Mucosa of descending colon (tissue), 3 donors: Measurements from ENCODE around the gene RELN. TPM values are rescaled to one million over a fixed set of nuclear protein-coding genes. Genes with fewer than 3 reads are reported as not detected.

Experiments used
- ATAC-seq: fragments of 200-7000 bp; cut with Tn5 transposase; one replicate; pipeline ENCODE4 v1.9.1; 2020; ENCODE audit warnings: mild to moderate bottlenecking, moderate library complexity
- DNase-seq, 3 donors: peaks; one replicate each; pipeline ENCODE4 v3.0.0-alpha.2; 2020
- H3K36me3 ChIP-seq: fragments of 200-600 bp; one replicate; pipeline ENCODE4 v1.8.0; 2021; ENCODE audit warnings: low read depth, mild to moderate bottlenecking
- H3K4me1 ChIP-seq: fragments of 200-600 bp; one replicate; pipeline ENCODE4 v1.8.0; 2021; ENCODE audit warnings: low read depth, mild to moderate bottlenecking
- H3K4me3 ChIP-seq: fragments of 200-600 bp; one replicate; pipeline ENCODE4 v1.8.0; 2021; ENCODE audit warnings: mild to moderate bottlenecking
- H3K9me3 ChIP-seq: fragments of 200-600 bp; one replicate; pipeline ENCODE4 v1.8.0; 2021; ENCODE audit warnings: mild to moderate bottlenecking
- intact Hi-C, 2 donors: fragments of 100-400 bp; cut with DNase I in 1 of 2; cut with micrococcal nuclease in 1 of 2; formaldehyde crosslinking; loops; one replicate each; pipeline versions ENCODE4 v1.11.0 to v1.11.1; 2022; cut with DNase I, micrococcal nuclease
- total RNA-seq, 3 donors: library from RNA; stranded (reverse); fragmentation: NEBNext Ultra II Directional in 2 of 3; extraction: Animal tissue kit (Norgen Biotek cat#: 25700) in 2 of 3; gene quantifications; one replicate each; pipeline versions ENCODE4 v1.2.1 to v1.2.4, GENCODE V29; 2021 to 2023
- TF ChIP-seq, protein P1 (sequence below): fragments of 200-600 bp; IDR thresholded peaks from one replicate; pipeline ENCODE4 v1.8.0; 2022; ENCODE audit warnings: antibody characterized with exemption, mild to moderate bottlenecking
- donor health status: DM: no; HTN: no; CAD: no; lungs with moderate emphysema.
- donor health status: DM: no; HTN: no; CAD: no.
- donor health status: DM: no; HTN: yes; CAD: no.

The RELN gene
- total RNA-seq, 3 donors from 2014 or later: 1.1 to 4.4 (median 2.4) TPM

GRCh38 chr7:103711413-103711812, 278.0 kb downstream of the RELN start:
- H3K9me3 ChIP-seq: no peaks in the 10 kb centered on the region
- ATAC-seq (no peak), DNase-seq (no peak)
- TF ChIP-seq, protein P1, sequence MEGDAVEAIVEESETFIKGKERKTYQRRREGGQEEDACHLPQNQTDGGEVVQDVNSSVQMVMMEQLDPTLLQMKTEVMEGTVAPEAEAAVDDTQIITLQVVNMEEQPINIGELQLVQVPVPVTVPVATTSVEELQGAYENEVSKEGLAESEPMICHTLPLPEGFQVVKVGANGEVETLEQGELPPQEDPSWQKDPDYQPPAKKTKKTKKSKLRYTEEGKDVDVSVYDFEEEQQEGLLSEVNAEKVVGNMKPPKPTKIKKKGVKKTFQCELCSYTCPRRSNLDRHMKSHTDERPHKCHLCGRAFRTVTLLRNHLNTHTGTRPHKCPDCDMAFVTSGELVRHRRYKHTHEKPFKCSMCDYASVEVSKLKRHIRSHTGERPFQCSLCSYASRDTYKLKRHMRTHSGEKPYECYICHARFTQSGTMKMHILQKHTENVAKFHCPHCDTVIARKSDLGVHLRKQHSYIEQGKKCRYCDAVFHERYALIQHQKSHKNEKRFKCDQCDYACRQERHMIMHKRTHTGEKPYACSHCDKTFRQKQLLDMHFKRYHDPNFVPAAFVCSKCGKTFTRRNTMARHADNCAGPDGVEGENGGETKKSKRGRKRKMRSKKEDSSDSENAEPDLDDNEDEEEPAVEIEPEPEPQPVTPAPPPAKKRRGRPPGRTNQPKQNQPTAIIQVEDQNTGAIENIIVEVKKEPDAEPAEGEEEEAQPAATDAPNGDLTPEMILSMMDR: no peak
- no peaks in the 10 kb centered on the region for H3K4me1 ChIP-seq
- no peak overlapping the region for H3K4me3 ChIP-seq
- no peaks in the 10 kb centered on the region for H3K36me3 ChIP-seq
- intact Hi-C loops: no loop called here

DNA sequence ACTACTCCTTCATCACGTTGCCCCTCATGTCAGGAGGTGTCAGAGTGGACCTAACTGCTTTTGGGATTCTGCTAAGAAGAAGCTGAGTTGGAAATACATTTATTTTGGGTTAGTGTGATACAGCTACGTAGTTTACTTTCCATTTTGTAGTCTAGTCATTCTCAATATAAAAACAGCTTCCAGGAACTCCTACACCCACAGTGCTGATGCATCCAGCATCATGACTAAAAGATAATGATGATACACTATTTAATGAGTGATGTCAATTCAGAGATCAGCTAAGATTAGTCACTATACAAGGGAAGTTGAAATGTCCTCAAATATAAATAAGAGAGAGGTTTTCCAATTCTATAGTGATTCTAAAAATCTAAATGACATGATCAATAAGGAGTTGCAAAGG, 279.2 kb downstream of the RELN start:
- no peak for ATAC-seq
- Histone ChIP-seq H3K36me3 (no peaks in the 10 kb centered on the region), H3K4me1 (no peaks in the 10 kb centered on the region), H3K4me3 (no peak overlapping the region), H3K9me3 (no peaks in the 10 kb centered on the region)
- DNase-seq: no peak
- TF ChIP-seq, protein P1: no peak
- intact Hi-C loops: no loop called here

DNA sequence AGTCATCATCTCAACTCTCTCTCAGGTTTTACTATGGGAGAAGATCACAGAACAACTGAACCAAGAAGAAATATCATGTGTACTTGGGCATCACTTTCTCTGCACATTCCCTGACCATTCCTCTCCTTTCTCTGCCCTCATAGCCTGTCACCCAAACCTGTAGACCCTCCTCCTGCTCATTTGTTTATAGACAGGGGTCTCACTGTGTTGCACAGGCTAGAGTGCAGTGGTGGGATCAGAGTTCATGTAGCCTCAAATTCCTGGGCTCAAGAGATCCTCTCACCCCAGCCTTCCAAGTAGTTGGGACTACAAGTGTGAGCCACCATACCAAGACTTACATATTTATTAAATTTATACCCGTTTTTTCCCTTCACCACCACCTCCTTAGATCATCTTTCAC, 282.7 kb downstream of the RELN start:
- H3K9me3 ChIP-seq: no peaks in the 10 kb centered on the region
- TF ChIP-seq, protein P1: no peak
- no peaks in the 10 kb centered on the region for H3K36me3 ChIP-seq
- DNase-seq: no peak
- no peaks in the 10 kb centered on the region for H3K4me1 ChIP-seq
- intact Hi-C loops: no loop called here
- H3K4me3 ChIP-seq: no peak overlapping the region
- no peak for ATAC-seq

GRCh38 chr7:103705542-103705941, 283.9 kb downstream of the RELN start:
- Histone ChIP-seq H3K9me3 (no peaks in the 10 kb centered on the region), H3K36me3 (no peaks in the 10 kb centered on the region), H3K4me1 (no peaks in the 10 kb centered on the region), H3K4me3 (no peak overlapping the region)
- no peak for ATAC-seq
- DNase-seq: no peak
- TF ChIP-seq, protein P1: no peak
- intact Hi-C loops: no loop called here

DNA sequence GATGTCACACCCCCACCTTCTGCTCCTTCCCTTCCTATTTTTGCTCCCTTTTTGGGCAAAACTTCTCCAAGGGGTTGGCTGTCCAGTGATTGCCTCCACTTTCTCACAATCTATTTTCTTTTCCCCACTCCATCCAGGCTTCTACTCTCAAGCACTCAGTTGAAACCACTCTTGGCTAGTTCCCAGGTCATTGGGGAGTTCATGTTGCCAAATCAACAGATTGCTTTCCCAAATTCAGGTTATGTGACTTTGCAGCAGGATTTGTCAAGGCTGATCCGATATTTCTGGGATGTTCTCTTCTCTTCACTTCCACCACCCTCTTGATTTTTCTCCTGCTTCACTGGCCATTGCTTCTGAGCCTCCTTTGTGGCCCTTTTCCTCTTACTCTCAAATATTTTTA, 284.8 kb downstream of the RELN start:
- no peaks in the 10 kb centered on the region for H3K4me1 ChIP-seq
- ATAC-seq (no peak), DNase-seq (no peak)
- H3K4me3 ChIP-seq: no peak overlapping the region
- no peaks in the 10 kb centered on the region for H3K36me3 ChIP-seq
- intact Hi-C loops: no loop called here
- TF ChIP-seq, protein P1: no peak
- H3K9me3 ChIP-seq: no peaks in the 10 kb centered on the region

DNA sequence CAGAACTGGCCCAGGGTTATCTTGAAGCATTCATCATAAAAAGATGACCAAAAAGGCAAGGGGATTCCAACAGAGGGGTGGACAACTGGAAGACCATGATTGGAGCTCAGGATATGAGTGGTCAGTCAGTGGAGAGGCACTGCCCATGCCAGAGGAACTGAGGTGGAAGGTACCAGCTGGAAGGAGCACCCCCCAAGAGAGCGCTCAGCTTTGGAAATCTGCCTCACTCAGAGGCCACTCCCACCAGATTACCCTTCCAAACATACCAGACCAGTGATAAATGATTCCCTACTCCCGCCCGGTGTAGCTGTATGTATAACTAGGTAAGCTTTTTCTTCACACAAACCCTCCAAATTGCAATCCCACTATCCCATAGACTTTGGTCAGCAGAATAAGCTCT, 286.5 kb downstream of the RELN start:
- DNase-seq (no peak), ATAC-seq (no peak)
- Histone ChIP-seq H3K36me3 (no peaks in the 10 kb centered on the region), H3K4me3 (no peak overlapping the region), H3K4me1 (no peaks in the 10 kb centered on the region), H3K9me3 (no peaks in the 10 kb centered on the region)
- intact Hi-C loops: no loop called here
- TF ChIP-seq, protein P1: no peak
